ENCODE data around the gene SHISA8. TPM values are rescaled to one million over a fixed set of nuclear protein-coding genes. Genes with fewer than 3 reads are reported as not detected.

SHISA8 gene
- total RNA-seq, 1 experiment from 2014 or later, result 2.3 TPM

- Histone ChIP-seq H3K27me3 (ENCODE audit: insufficient read depth, low read depth) (no peaks in the 10 kb centered on the region), H3K9me2 (ENCODE audit: insufficient read depth) (no peaks in the 10 kb centered on the region), H3K79me2 (ENCODE audit: low read depth) (no peaks in the 10 kb centered on the region), H3K36me3 (ENCODE audit: low read depth) (peaks cover 15% of the 10 kb centered on the region; the same call in 1 of the 2 replicates), H2AFZ (no peak overlapping the region), H3K9me3 (ENCODE audit: insufficient read depth, low read depth) (no peaks in the 10 kb centered on the region), H3K27ac (no peak overlapping the region), H3F3A (ENCODE audit: insufficient read depth, low read depth) (peaks cover 11% of the 10 kb centered on the region; the same call in 1 of the 2 replicates), H3K4me2 (no peak overlapping the region), H3K4me1 (replicated peaks; ENCODE audit: insufficient read depth) (no peaks in the 10 kb centered on the region), H3K4me3 (no peak overlapping the region), H4K20me1 (ENCODE audit: insufficient read depth) (peaks cover 9% of the 10 kb centered on the region)
- CTCF ChIA-PET, result no interaction called here
- POLR2A ChIA-PET (ENCODE audit: unreplicated experiment), result no interaction called here
- no peak for DNase-seq
- no TSS peak for BruUV-seq (replicated peaks)
- intact Hi-C loops (cut with micrococcal nuclease; ENCODE audit: unreplicated experiment), result no loop called here
- TF ChIP-seq EZH2 (IDR thresholded peaks at IDR 0.05; ENCODE audit: low read depth) (no peak), CTCF (conservative IDR thresholded peaks at IDR 0.05) (no peak)
Observed at GRCh38 chr22:41899110-41899509, 15.8 kb downstream of the SHISA8 start.

- Histone ChIP-seq H3K27me3 (ENCODE audit: insufficient read depth, low read depth) (no peaks in the 10 kb centered on the region), H3K9me3 (ENCODE audit: insufficient read depth, low read depth) (no peaks in the 10 kb centered on the region), H3K9me2 (ENCODE audit: insufficient read depth) (no peaks in the 10 kb centered on the region), H3K36me3 (ENCODE audit: low read depth) (peaks cover 15% of the 10 kb centered on the region; the same call in 1 of the 2 replicates), H3K27ac (no peak overlapping the region), H2AFZ (no peak overlapping the region), H3K79me2 (ENCODE audit: low read depth) (no peaks in the 10 kb centered on the region), H3K4me1 (replicated peaks; ENCODE audit: insufficient read depth) (no peaks in the 10 kb centered on the region), H4K20me1 (ENCODE audit: insufficient read depth) (peaks cover 5% of the 10 kb centered on the region), H3F3A (ENCODE audit: insufficient read depth, low read depth) (peaks cover 11% of the 10 kb centered on the region; the same call in 1 of the 2 replicates), H3K4me3 (no peak overlapping the region), H3K4me2 (no peak overlapping the region)
- no peak for DNase-seq
- ChIA-PET CTCF (no interaction called here), POLR2A (ENCODE audit: unreplicated experiment) (no interaction called here)
- intact Hi-C loops (cut with micrococcal nuclease; ENCODE audit: unreplicated experiment), result no loop called here
- no TSS peak for BruUV-seq (replicated peaks)
- TF ChIP-seq EZH2 (IDR thresholded peaks at IDR 0.05; ENCODE audit: low read depth), result no peak
- no peak for TF ChIP-seq CTCF (conservative IDR thresholded peaks at IDR 0.05)
Observed at GRCh38 chr22:41898645-41899044, 16.2 kb downstream of the SHISA8 start.

- Histone ChIP-seq H3K79me2 (ENCODE audit: low read depth) (no peaks in the 10 kb centered on the region), H4K20me1 (ENCODE audit: insufficient read depth) (peaks cover 20% of the 10 kb centered on the region), H3K27ac (no peak overlapping the region), H3K4me2 (no peak overlapping the region), H3K9me3 (ENCODE audit: insufficient read depth, low read depth) (no peaks in the 10 kb centered on the region), H3K36me3 (ENCODE audit: low read depth) (peaks cover 18% of the 10 kb centered on the region; the same call in 1 of the 2 replicates), H3K4me1 (replicated peaks; ENCODE audit: insufficient read depth) (no peaks in the 10 kb centered on the region), H3F3A (ENCODE audit: insufficient read depth, low read depth) (peaks cover 4% of the 10 kb centered on the region; the same call in 1 of the 2 replicates), H3K4me3 (no peak overlapping the region), H3K9me2 (ENCODE audit: insufficient read depth) (no peaks in the 10 kb centered on the region), H3K27me3 (ENCODE audit: insufficient read depth, low read depth) (no peaks in the 10 kb centered on the region), H2AFZ (no peak overlapping the region)
- no peak for DNase-seq
- TF ChIP-seq EZH2 (IDR thresholded peaks at IDR 0.05; ENCODE audit: low read depth) (no peak), CTCF (conservative IDR thresholded peaks at IDR 0.05) (no peak)
- ChIA-PET CTCF (no interaction called here), POLR2A (ENCODE audit: unreplicated experiment) (no interaction called here)
- intact Hi-C loops (cut with micrococcal nuclease; ENCODE audit: unreplicated experiment), result no loop called here
- no TSS peak for BruUV-seq (replicated peaks)
Observed at GRCh38 chr22:41893591-41894375, 21.1 kb downstream of the SHISA8 start.

Data from PC-9 (cell line).